Progenitor cell of endocrine pancreas (in vitro differentiated cells): ENCODE results near the gene FAS. TPM values are rescaled to one million over a fixed set of nuclear protein-coding genes. Genes with fewer than 3 reads are reported as not detected.

Source experiments
- DNase-seq: peaks from one replicate; pipeline ENCODE4 v3.0.0; 2021; ENCODE audit warnings: low spot score; ENCODE audit not compliant: unreplicated experiment
- H3K27ac Mint-ChIP-seq: 2 replicates; pipeline ENCODE4 v1.8.0; 2021; ENCODE audit warnings: mild to moderate bottlenecking, moderate library complexity, mixed read lengths
- H3K27me3 Mint-ChIP-seq: 2 replicates; pipeline ENCODE4 v1.8.0; 2021; ENCODE audit warnings: mixed read lengths
- H3K36me3 Mint-ChIP-seq: 2 replicates; pipeline ENCODE4 v1.8.0; 2022; ENCODE audit warnings: mixed read lengths; ENCODE audit not compliant: insufficient read depth
- H3K4me1 Mint-ChIP-seq: 2 replicates; pipeline ENCODE4 v1.8.0; 2021; ENCODE audit warnings: low read depth, mixed read lengths
- H3K4me3 Mint-ChIP-seq: 2 replicates; pipeline ENCODE4 v1.8.0; 2021; ENCODE audit warnings: low read depth, mild to moderate bottlenecking, moderate library complexity, mixed read lengths
- H3K9me3 Mint-ChIP-seq: 2 replicates; pipeline ENCODE4 v1.8.0; 2021; ENCODE audit warnings: low read depth, mixed read lengths
- CTCF ChIP-seq: fragments of 200-600 bp; sonication (generic); IDR thresholded peaks from one replicate; pipeline ENCODE4 v1.5.0; 2021; ENCODE audit warnings: antibody characterized with exemption, mild to moderate bottlenecking; ENCODE audit not compliant: unreplicated experiment
- total RNA-seq: library from RNA; stranded (reverse); gene quantifications from 2 replicates; pipeline ENCODE4 v1.2.1, GENCODE V29; 2021

Gene FAS
- total RNA-seq, 1 donor from 2014 or later: 1.9 TPM

GRCh38 chr10:88991161-88991898 lies 732 bp downstream of the FAS start:
- Mint-ChIP-seq H3K4me3 (peak overlapping the region; percentile 89), H3K27ac (peak overlapping the region; percentile 46), H3K27me3 (peaks cover 63% of the 10 kb centered on the region), H3K36me3 (no peaks in the 10 kb centered on the region), H3K4me1 (peaks cover 5% of the 10 kb centered on the region), H3K9me3 (no peaks in the 10 kb centered on the region)
- DNase-seq: peak; percentile 12
- no peak for TF ChIP-seq CTCF

DNA sequence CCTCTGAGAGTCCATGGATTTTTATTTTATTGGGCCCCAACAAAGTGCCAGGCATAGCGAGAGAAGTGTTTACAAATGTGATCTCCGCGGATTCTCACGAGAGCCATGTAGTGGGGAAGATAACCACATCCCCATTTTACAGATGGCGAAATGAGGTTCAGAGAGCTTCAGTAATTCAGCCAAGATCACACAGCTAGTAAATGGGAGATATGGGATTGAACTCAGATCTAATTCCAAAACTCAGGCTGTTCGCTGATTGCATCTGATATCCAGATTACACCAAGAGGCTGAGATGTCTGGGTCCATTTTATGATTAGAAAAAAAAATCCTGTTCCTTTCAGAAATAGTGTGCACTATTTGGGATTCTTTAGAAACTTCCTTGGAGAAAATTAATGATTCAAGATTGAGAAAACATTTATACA lies 1.3 kb downstream of the FAS start:
- Mint-ChIP-seq H3K9me3 (no peaks in the 10 kb centered on the region), H3K27ac (no peak overlapping the region), H3K4me3 (peak overlapping the region; percentile 89), H3K36me3 (no peaks in the 10 kb centered on the region), H3K27me3 (peaks cover 63% of the 10 kb centered on the region), H3K4me1 (peaks cover 5% of the 10 kb centered on the region)
- no peak for TF ChIP-seq CTCF
- DNase-seq: no peak

DNA sequence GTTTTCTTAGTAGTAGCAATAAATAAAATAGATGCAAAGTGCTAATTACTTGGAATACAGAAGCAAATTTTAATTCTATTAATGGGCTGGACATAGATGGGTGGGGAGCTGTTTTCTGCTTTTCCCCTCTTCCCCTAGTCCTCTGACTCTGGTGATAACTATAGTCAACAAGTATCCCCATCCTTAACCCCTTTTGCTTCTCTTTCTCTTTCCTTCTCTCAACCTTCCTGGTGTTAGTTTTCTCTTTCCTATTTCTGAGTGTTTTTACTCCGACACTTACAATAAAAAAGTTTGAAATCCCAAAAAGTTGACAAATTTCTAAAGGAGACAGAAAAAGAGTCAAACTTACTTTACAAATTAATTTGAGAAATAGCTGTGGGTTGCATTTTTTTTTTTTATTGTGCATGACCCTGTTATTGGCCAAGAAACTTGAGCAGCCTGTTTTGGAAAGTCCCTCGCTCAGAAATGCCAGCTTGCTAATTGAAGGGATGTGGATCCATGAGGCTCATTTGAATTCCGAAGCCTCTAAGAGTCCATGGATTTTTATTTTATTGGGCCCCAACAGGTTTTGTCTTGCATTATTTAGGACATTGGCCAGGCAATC lies 2.4 kb downstream of the FAS start:
- Mint-ChIP-seq H3K4me1 (peaks cover 5% of the 10 kb centered on the region), H3K27me3 (peaks cover 61% of the 10 kb centered on the region), H3K9me3 (no peaks in the 10 kb centered on the region), H3K27ac (no peak overlapping the region), H3K4me3 (no peak overlapping the region), H3K36me3 (no peaks in the 10 kb centered on the region)
- no peak for DNase-seq
- no peak for TF ChIP-seq CTCF

GRCh38 chr10:88994019-88994418 lies 3.4 kb downstream of the FAS start:
- H3K36me3 Mint-ChIP-seq: no peaks in the 10 kb centered on the region
- H3K27ac Mint-ChIP-seq: no peak overlapping the region
- no peaks in the 10 kb centered on the region for H3K9me3 Mint-ChIP-seq
- H3K27me3 Mint-ChIP-seq: peaks cover 54% of the 10 kb centered on the region
- no peak overlapping the region for H3K4me3 Mint-ChIP-seq
- H3K4me1 Mint-ChIP-seq: peaks cover 5% of the 10 kb centered on the region
- DNase-seq: no peak
- no peak for TF ChIP-seq CTCF

GRCh38 chr10:88995156-88995876 lies 4.7 kb downstream of the FAS start:
- no peaks in the 10 kb centered on the region for H3K36me3 Mint-ChIP-seq
- H3K9me3 Mint-ChIP-seq: no peaks in the 10 kb centered on the region
- H3K4me3 Mint-ChIP-seq: no peak overlapping the region
- no peak for DNase-seq
- no peak for TF ChIP-seq CTCF
- peaks cover 3% of the 10 kb centered on the region for H3K4me1 Mint-ChIP-seq
- no peak overlapping the region for H3K27ac Mint-ChIP-seq
- peaks cover 41% of the 10 kb centered on the region for H3K27me3 Mint-ChIP-seq
